B cell (primary cell): ENCODE results near the gene ALDH1A2. TPM values are rescaled to one million over a fixed set of nuclear protein-coding genes. Genes with fewer than 3 reads are reported as not detected.

Experiments
- ATAC-seq: fragments of 200-7000 bp; cut with Tn5 transposase; one replicate; pipeline ENCODE4 v1.10.0; 2021; ENCODE audit warnings: low read depth, mild to moderate bottlenecking, moderate number of reproducible peaks, moderate library complexity
- CTCF ChIA-PET: fragments of 350-600 bp; sonication (Branson Sonifier 250); formaldehyde crosslinking; loops from one replicate; lab custom pipeline; 2021; ENCODE audit warnings: antibody characterized with exemption, inconsistent platforms; lab: Charles Lee
- POLR2A ChIA-PET: fragments of 350-600 bp; sonication (Branson Sonifier 250); formaldehyde crosslinking; loops from one replicate; lab custom pipeline; 2021; ENCODE audit warnings: antibody characterized with exemption; lab: Charles Lee
- DNase-seq: peaks from one replicate; pipeline ENCODE4 v3.0.0; 2013
- H2AFZ ChIP-seq: 2 replicates; pipeline ENCODE4 v1.6.1; 2012; ENCODE audit warnings: mild to moderate bottlenecking, low read depth, low read length; ENCODE audit not compliant: insufficient read depth, poor library complexity, severe bottlenecking
- H3K27ac ChIP-seq, 2 donors: 1 replicate in 1 of 2; 2 replicates in 1 of 2; pipeline ENCODE4 v1.5.1; 2012 to 2013; ENCODE audit warnings: low read length in 2 of 2, mild to moderate bottlenecking in 2 of 2, moderate library complexity in 1 of 2
- H3K27me3 ChIP-seq, 4 experiments: fragments of 200-600 bp in 1 of 4; sonication (generic) in 1 of 4; replicated peaks in 1 of 4; 1 replicate in 2 of 4; 2 replicates in 2 of 4; pipeline versions ENCODE4 v1.6.1 to v1.7.0; 2013 to 2016; ENCODE audit warnings: low read length in 3 of 4, mild to moderate bottlenecking in 2 of 4, mixed read lengths in 1 of 4, moderate library complexity in 1 of 4; ENCODE audit not compliant: insufficient read depth in 4 of 4, control insufficient read depth in 3 of 4; ENCODE audit errors: control extremely low read depth in 1 of 4
- H3K36me3 ChIP-seq, 2 experiments: replicated peaks in 1 of 2; 1 replicate in 1 of 2; 2 replicates in 1 of 2; pipeline versions ENCODE4 v1.6.1 to v1.7.1; 2013; ENCODE audit warnings: low read length in 1 of 2; ENCODE audit not compliant: insufficient read depth in 2 of 2, control insufficient read depth in 1 of 2; ENCODE audit errors: control extremely low read depth in 1 of 2, extremely low read depth in 1 of 2
- H3K4me1 ChIP-seq, 2 donors: fragments of 200-600 bp in 1 of 2; sonication (generic) in 1 of 2; 1 replicate in 1 of 2; 2 replicates in 1 of 2; pipeline versions ENCODE4 v1.5.1 to v1.6.1; 2013 to 2017; ENCODE audit warnings: low read length in 2 of 2; ENCODE audit not compliant: control insufficient read depth in 2 of 2, insufficient read depth in 2 of 2
- H3K4me2 ChIP-seq: replicated peaks from 2 replicates; pipeline ENCODE3; 2012; ENCODE audit warnings: mild to moderate bottlenecking, low read depth, low read length; ENCODE audit not compliant: poor library complexity, severe bottlenecking
- H3K4me3 ChIP-seq, 5 experiments: fragments of 200-600 bp in 1 of 5; sonication (generic) in 1 of 5; 1 replicate in 3 of 5; 2 replicates in 2 of 5; pipeline versions ENCODE4 v1.5.1 to v1.7.0; 2011 to 2016; ENCODE audit warnings: low read length in 4 of 5, mild to moderate bottlenecking in 4 of 5, low read depth in 2 of 5, control low read depth in 1 of 5, moderate library complexity in 1 of 5; ENCODE audit not compliant: insufficient read depth in 1 of 5; ENCODE audit errors: control extremely low read depth in 1 of 5, extremely low read depth in 1 of 5
- H3K79me2 ChIP-seq: fragments of 200-600 bp; sonication (generic); one replicate; pipeline ENCODE4 v1.6.0; 2016; ENCODE audit warnings: low read length; ENCODE audit not compliant: control insufficient read depth, insufficient read depth
- H3K9ac ChIP-seq: fragments of 200-600 bp; sonication (generic); 2 replicates; pipeline ENCODE4 v1.6.1; 2017; ENCODE audit warnings: mild to moderate bottlenecking, low read length, moderate library complexity
- H3K9me3 ChIP-seq, 3 donors: one replicate each; pipeline versions ENCODE4 v1.6.1 to v1.7.1; 2013; ENCODE audit warnings: low read length in 2 of 3; ENCODE audit not compliant: control insufficient read depth in 2 of 3, insufficient read depth in 1 of 3; ENCODE audit errors: control extremely low read depth in 1 of 3
- H4K20me1 ChIP-seq: 2 replicates; pipeline ENCODE4 v1.6.0; 2012; ENCODE audit warnings: mild to moderate bottlenecking, low read length; ENCODE audit not compliant: insufficient read depth, control insufficient read depth, poor library complexity, severe bottlenecking
- H3K27ac Mint-ChIP-seq: one replicate; pipeline ENCODE4 v1.8.0; 2021; ENCODE audit warnings: mixed read lengths
- H3K27me3 Mint-ChIP-seq: one replicate; pipeline ENCODE4 v1.8.0; 2021; ENCODE audit warnings: mixed read lengths
- H3K4me1 Mint-ChIP-seq: one replicate; pipeline ENCODE4 v1.8.0; 2021; ENCODE audit warnings: mixed read lengths
- H3K4me3 Mint-ChIP-seq: one replicate; pipeline ENCODE4 v1.8.0; 2021; ENCODE audit warnings: mixed read lengths
- H3K9me3 Mint-ChIP-seq: one replicate; pipeline ENCODE4 v1.8.0; 2022; ENCODE audit warnings: mixed read lengths; ENCODE audit not compliant: insufficient read depth
- CTCF ChIP-seq: fragments of 200-600 bp; IDR thresholded peaks from one replicate; pipeline ENCODE4 v1.8.0; 2022; ENCODE audit warnings: antibody characterized with exemption, mild to moderate bottlenecking
- EZH2 ChIP-seq: IDR thresholded peaks from 2 replicates; pipeline ENCODE4 v1.6.1; 2012; ENCODE audit warnings: borderline replicate concordance, low read depth, mild to moderate bottlenecking, moderate library complexity, low read length; ENCODE audit not compliant: insufficient read depth, poor library complexity, severe bottlenecking
- WGBS: methylation state at CpG from one replicate; pipeline ENCODE4 v1.1.5; 2013; ENCODE audit warnings: missing lambda C conversion rate; ENCODE audit not compliant: insufficient coverage; 5-methylcytosine and 5-hydroxymethylcytosine counted together
- intact Hi-C: fragments of 100-400 bp; cut with micrococcal nuclease; formaldehyde crosslinking; loops from one replicate; pipeline ENCODE4 v1.10.0; 2022
- polyA plus RNA-seq: library from polyadenylated mRNA; depleted of rRNA; stranded (reverse); fragments of >200 nt; gene quantifications from 2 replicates; pipeline ENCODE4 v1.2.3, GENCODE V29; 2012
- total RNA-seq, 2 donors: library from RNA; stranded (reverse); fragments of 120-200 nt in 1 of 2; gene quantifications; 1 replicate in 1 of 2; 2 replicates in 1 of 2; pipeline versions ENCODE4 v1.2.3 to v1.2.4, GENCODE V29; 2013 to 2022

The ALDH1A2 gene
- total and polyA plus RNA-seq, 2 donors (not counting 1 experiment from before 2014, with no cell fraction given): not detected

- no peak overlapping the region for H3K27ac ChIP-seq
- no peaks in the 10 kb centered on the region for H3K36me3 ChIP-seq
- H3K9me3 Mint-ChIP-seq: no peaks in the 10 kb centered on the region
- H3K4me3 ChIP-seq: no peak overlapping the region
- ATAC-seq (no peak), DNase-seq (no peak)
- no peak overlapping the region for H3K9ac ChIP-seq
- WGBS: no CpG with 5 or more reads among the region's 6 CpGs
- TF ChIP-seq CTCF: no peak
- TF ChIP-seq EZH2: no peak
- H3K4me1 Mint-ChIP-seq: no peaks in the 10 kb centered on the region
- H3K27me3 Mint-ChIP-seq: peaks cover 34% of the 10 kb centered on the region
- H4K20me1 ChIP-seq: no peaks in the 10 kb centered on the region
- no peak overlapping the region for H3K4me2 ChIP-seq
- intact Hi-C loops: loop anchor here (10.0 kb wide), 1 partner anchor 1485 kb away; no protein-coding TSS in a partner anchor
- no peaks in the 10 kb centered on the region for H3K79me2 ChIP-seq
- ChIA-PET CTCF (no interaction called here), POLR2A (no interaction called here)
- H3K9me3 ChIP-seq: no peaks in the 10 kb centered on the region
- H2AFZ ChIP-seq: no peak overlapping the region
- H3K4me3 Mint-ChIP-seq: no peak overlapping the region
- H3K27me3 ChIP-seq: no peaks in the 10 kb centered on the region
- H3K4me1 ChIP-seq: no peaks in the 10 kb centered on the region
- H3K27ac Mint-ChIP-seq: no peak overlapping the region
Measured at GRCh38 chr15:58039079-58040035, 26.2 kb downstream of the ALDH1A2 start.

- H3K27me3 ChIP-seq: no peaks in the 10 kb centered on the region
- H3K4me1 ChIP-seq: no peaks in the 10 kb centered on the region
- H3K9me3 Mint-ChIP-seq: no peaks in the 10 kb centered on the region
- intact Hi-C loops: no loop called here
- H4K20me1 ChIP-seq: no peaks in the 10 kb centered on the region
- H2AFZ ChIP-seq: no peak overlapping the region
- CTCF ChIA-PET: no interaction called here
- no peak overlapping the region for H3K4me3 ChIP-seq
- H3K36me3 ChIP-seq: no peaks in the 10 kb centered on the region
- no peak overlapping the region for H3K9ac ChIP-seq
- POLR2A ChIA-PET: no interaction called here
- TF ChIP-seq EZH2 (no peak), CTCF (no peak)
- no peaks in the 10 kb centered on the region for H3K4me1 Mint-ChIP-seq
- DNase-seq (no peak), ATAC-seq (no peak)
- peaks cover 31% of the 10 kb centered on the region for H3K27me3 Mint-ChIP-seq
- H3K27ac ChIP-seq: no peak overlapping the region
- no peaks in the 10 kb centered on the region for H3K79me2 ChIP-seq
- H3K4me3 Mint-ChIP-seq: no peak overlapping the region
- no peak overlapping the region for H3K4me2 ChIP-seq
- H3K27ac Mint-ChIP-seq: no peak overlapping the region
- WGBS: 100% methylated on average over 1 of the region's 2 CpGs
- H3K9me3 ChIP-seq: no peaks in the 10 kb centered on the region
Measured at GRCh38 chr15:58038426-58039078, 27.0 kb downstream of the ALDH1A2 start.
